Measurements from ENCODE around the gene PDE4C. TPM values are rescaled to one million over a fixed set of nuclear protein-coding genes. Genes with fewer than 3 reads are reported as not detected.

The PDE4C gene
- total RNA-seq, 1 donor from 2014 or later = 0.20 TPM

- DNase-seq (ENCODE audit: low read depth) = no peak
These were observed 28.6 kb upstream of the PDE4C start for GRCh38 chr19:18254546-18255503.

GRCh38 chr19:18253716-18254115 is 27.5 kb upstream of the PDE4C start:
- DNase-seq (ENCODE audit: low read depth) = peak; percentile 74

- no peak for DNase-seq (ENCODE audit: low read depth)
These were observed 26.9 kb upstream of the PDE4C start for GRCh38 chr19:18253130-18253529.

- no peak for DNase-seq (ENCODE audit: low read depth)
These were observed 26.1 kb upstream of the PDE4C start for GRCh38 chr19:18252370-18252717.

- DNase-seq (ENCODE audit: low read depth) = peak; percentile 52
These were observed 25.5 kb upstream of the PDE4C start for GRCh38 chr19:18251587-18252369.

GRCh38 chr19:18249834-18250233 is 23.6 kb upstream of the PDE4C start:
- DNase-seq (ENCODE audit: low read depth) = no peak

GRCh38 chr19:18245297-18245696 is 19.1 kb upstream of the PDE4C start:
- no peak for DNase-seq (ENCODE audit: low read depth)

GRCh38 chr19:18239303-18239702 is 13.1 kb upstream of the PDE4C start:
- DNase-seq (ENCODE audit: low read depth) = no peak

- no peak for DNase-seq (ENCODE audit: low read depth)
These were observed 8.0 kb upstream of the PDE4C start for GRCh38 chr19:18234194-18234593.

- peak; percentile 12 for DNase-seq (ENCODE audit: low read depth)
These were observed 7.1 kb upstream of the PDE4C start for GRCh38 chr19:18233224-18233825.

GRCh38 chr19:18232540-18233223 is 6.4 kb upstream of the PDE4C start:
- DNase-seq (ENCODE audit: low read depth) = no peak

GRCh38 chr19:18231775-18232174 is 5.5 kb upstream of the PDE4C start:
- no peak for DNase-seq (ENCODE audit: low read depth)

- no peak for DNase-seq (ENCODE audit: low read depth)
These were observed 4.9 kb upstream of the PDE4C start for GRCh38 chr19:18230941-18231734.

- no peak for DNase-seq (ENCODE audit: low read depth)
These were observed 3.7 kb upstream of the PDE4C start for GRCh38 chr19:18229915-18230314.

- DNase-seq (ENCODE audit: low read depth) = no peak
These were observed 3.2 kb upstream of the PDE4C start for GRCh38 chr19:18229474-18229873.

GRCh38 chr19:18227781-18228271 is 1.6 kb upstream of the PDE4C start:
- DNase-seq (ENCODE audit: low read depth) = no peak

GRCh38 chr19:18226956-18227780 is 930 bp upstream of the PDE4C start:
- DNase-seq (ENCODE audit: low read depth) = no peak

GRCh38 chr19:18225355-18225701 is 910 bp downstream of the PDE4C start:
- DNase-seq (ENCODE audit: low read depth) = no peak

- DNase-seq (ENCODE audit: low read depth) = peak; percentile 95
These were observed 1.5 kb downstream of the PDE4C start for GRCh38 chr19:18224525-18225354.

All from renal cortical epithelial cell (primary cell).